Chondrocyte (in vitro differentiated cells): Measurements from ENCODE around the gene ALKBH7. TPM values are rescaled to one million over a fixed set of nuclear protein-coding genes. Genes with fewer than 3 reads are reported as not detected.
"Not testable (repeated sequence)": the region's sequence is repeated elsewhere in the genome, so short reads cannot be mapped to it uniquely, and the experiment has no call there.

Experiments
- DNase-seq: peaks from one replicate; pipeline ENCODE4 v3.0.0; 2021; ENCODE audit warnings: mixed read lengths, low spot score
- H3K27ac Mint-ChIP-seq: one replicate; pipeline ENCODE4 v1.8.0; 2021; ENCODE audit warnings: mild to moderate bottlenecking, moderate library complexity, mixed read lengths; ENCODE audit not compliant: unreplicated experiment
- H3K27me3 Mint-ChIP-seq: 2 replicates; pipeline ENCODE4 v1.8.0; 2021; ENCODE audit warnings: low read depth, mixed read lengths
- H3K36me3 Mint-ChIP-seq: 2 replicates; pipeline ENCODE4 v1.8.0; 2021; ENCODE audit warnings: low read depth, mixed read lengths
- H3K4me1 Mint-ChIP-seq: 2 replicates; pipeline ENCODE4 v1.8.0; 2021; ENCODE audit warnings: low read depth, mild to moderate bottlenecking, mixed read lengths
- H3K4me3 Mint-ChIP-seq: one replicate; pipeline ENCODE4 v1.8.0; 2021; ENCODE audit warnings: mild to moderate bottlenecking, moderate library complexity, mixed read lengths; ENCODE audit not compliant: unreplicated experiment
- H3K9me3 Mint-ChIP-seq: 2 replicates; pipeline ENCODE4 v1.8.0; 2021; ENCODE audit warnings: low read depth, mixed read lengths
- total RNA-seq: library from RNA; stranded (reverse); gene quantifications from 3 replicates; pipeline ENCODE4 v1.2.1, GENCODE V29; 2021
- TF ChIP-seq, protein P1 (sequence below): fragments of 200-600 bp; sonication (generic); IDR thresholded peaks from 2 replicates; pipeline ENCODE4 v1.5.0; 2021; ENCODE audit warnings: antibody characterized with exemption, mild to moderate bottlenecking, moderate library complexity

The ALKBH7 gene
- total RNA-seq, 1 donor from 2014 or later, result 71.7 TPM

DNA sequence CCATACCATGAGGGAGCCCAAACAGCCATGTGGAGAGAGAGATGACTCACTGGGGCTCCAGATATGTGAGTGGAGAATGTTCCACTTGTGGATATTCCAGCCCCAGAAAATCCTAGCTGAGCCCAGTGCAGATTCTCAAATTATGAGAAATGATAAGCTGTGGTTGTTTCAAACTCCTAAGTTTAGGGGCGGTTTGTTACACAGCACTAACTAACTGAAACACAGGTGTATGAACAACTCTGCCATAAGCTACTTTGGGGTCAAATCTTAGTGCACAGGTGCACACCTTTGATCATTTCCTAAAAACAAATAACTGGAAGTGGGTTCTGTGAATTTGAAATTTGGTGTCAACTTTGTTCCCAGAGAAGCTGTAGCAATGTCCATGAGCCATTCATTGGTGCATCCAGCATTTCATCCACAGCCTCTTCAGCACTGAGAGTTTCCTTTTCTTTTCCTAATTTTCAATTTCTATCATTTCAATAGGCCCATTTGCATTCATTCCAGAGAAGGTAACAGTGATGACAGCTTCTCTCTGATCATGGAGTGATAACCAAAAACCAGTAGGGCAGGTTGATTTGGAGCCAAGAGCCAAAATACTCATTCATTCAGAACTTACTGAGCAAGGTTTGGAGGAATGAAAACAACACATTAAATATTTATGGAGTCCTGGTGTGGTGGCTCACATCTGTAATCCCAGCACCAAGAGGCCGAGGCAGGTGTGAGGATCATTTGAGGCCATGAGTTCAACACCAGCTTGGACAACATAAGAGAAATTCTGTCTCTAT is 20.0 kb upstream of the ALKBH7 start:
- TF ChIP-seq, protein P1, sequence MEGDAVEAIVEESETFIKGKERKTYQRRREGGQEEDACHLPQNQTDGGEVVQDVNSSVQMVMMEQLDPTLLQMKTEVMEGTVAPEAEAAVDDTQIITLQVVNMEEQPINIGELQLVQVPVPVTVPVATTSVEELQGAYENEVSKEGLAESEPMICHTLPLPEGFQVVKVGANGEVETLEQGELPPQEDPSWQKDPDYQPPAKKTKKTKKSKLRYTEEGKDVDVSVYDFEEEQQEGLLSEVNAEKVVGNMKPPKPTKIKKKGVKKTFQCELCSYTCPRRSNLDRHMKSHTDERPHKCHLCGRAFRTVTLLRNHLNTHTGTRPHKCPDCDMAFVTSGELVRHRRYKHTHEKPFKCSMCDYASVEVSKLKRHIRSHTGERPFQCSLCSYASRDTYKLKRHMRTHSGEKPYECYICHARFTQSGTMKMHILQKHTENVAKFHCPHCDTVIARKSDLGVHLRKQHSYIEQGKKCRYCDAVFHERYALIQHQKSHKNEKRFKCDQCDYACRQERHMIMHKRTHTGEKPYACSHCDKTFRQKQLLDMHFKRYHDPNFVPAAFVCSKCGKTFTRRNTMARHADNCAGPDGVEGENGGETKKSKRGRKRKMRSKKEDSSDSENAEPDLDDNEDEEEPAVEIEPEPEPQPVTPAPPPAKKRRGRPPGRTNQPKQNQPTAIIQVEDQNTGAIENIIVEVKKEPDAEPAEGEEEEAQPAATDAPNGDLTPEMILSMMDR, result no peak
- H3K27ac Mint-ChIP-seq, result no peak overlapping the region
- H3K4me1 Mint-ChIP-seq, result no peaks in the 10 kb centered on the region
- H3K27me3 Mint-ChIP-seq, result peaks cover 3% of the 10 kb centered on the region
- H3K36me3 Mint-ChIP-seq, result no peaks in the 10 kb centered on the region
- DNase-seq, result no peak
- H3K9me3 Mint-ChIP-seq, result no peaks in the 10 kb centered on the region
- no peak overlapping the region for H3K4me3 Mint-ChIP-seq

DNA sequence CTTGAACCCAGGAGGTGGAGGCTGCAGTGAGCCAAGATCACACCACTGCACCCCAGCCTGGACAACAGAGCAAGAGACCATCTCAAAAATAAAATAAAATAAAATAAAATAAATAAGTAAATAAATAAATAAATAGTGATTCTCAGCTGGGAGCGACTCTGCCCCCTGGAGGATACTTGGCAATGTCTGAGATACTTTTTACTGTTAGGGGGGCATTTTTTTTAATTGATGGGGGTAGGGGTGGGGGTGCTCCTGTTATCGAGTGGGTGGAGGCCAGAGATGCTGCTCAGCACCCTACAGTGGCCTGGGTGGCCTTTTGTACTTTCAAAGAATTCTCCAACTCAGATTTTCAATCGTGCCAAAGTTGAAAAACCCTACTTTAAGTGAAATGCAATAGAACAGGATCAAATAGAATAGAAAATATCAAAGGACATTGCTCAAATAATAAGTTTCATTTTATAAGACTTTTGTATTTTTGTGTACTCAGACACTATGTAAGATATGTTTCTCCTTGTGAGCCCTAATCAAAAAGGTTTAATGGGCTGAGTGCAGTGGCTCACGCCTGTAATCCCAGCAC is 18.4 kb upstream of the ALKBH7 start:
- H3K9me3 Mint-ChIP-seq, result no peaks in the 10 kb centered on the region
- no peak for DNase-seq
- no peaks in the 10 kb centered on the region for H3K36me3 Mint-ChIP-seq

DNA sequence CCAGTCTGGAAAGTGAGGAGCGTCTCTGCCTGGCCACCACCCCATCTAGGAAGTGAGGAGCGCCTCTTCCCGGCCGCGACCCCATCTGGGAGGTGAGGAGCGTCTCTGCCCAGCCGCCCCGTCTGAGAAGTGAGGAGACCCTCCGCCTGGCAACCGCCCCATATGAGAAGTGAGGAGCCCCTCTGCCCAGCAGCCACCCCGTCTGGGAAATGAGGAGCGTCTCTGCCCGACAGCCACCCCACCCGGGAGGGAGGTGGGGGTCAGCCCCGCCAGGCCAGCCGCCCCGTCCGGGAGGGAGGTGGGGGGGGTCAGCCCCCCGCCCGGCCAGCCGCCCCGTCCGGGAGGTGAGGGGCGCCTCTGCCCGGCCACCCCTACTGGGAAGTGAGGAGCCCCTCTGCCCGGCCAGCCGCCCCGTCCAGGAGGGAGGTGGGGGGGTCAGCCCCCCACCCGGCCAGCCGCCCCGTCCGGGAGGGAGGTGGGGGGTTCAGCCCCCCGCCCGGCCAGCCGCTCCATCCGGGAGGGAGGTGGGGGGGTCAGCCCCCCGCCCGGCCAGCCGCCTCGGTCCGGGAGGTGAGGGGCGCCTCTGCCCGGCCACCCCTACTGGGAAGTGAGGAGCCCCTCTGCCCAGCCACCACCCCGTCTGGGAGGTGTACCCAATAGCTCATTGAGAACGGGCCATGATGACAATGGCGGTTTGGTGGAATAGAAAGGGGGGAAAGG is 17.1 kb upstream of the ALKBH7 start:
- not testable (repeated sequence) for H3K36me3 Mint-ChIP-seq, DNase-seq, H3K27me3 Mint-ChIP-seq, H3K9me3 Mint-ChIP-seq, H3K27ac Mint-ChIP-seq, H3K4me3 Mint-ChIP-seq, H3K4me1 Mint-ChIP-seq

More for the DNA sequence above, 18.4 kb upstream of the ALKBH7 start:
- Mint-ChIP-seq H3K4me1 (no peaks in the 10 kb centered on the region), H3K27ac (no peak overlapping the region), H3K4me3 (no peak overlapping the region), H3K27me3 (no peaks in the 10 kb centered on the region)
- TF ChIP-seq, protein P1, result peak; percentile 86

DNA sequence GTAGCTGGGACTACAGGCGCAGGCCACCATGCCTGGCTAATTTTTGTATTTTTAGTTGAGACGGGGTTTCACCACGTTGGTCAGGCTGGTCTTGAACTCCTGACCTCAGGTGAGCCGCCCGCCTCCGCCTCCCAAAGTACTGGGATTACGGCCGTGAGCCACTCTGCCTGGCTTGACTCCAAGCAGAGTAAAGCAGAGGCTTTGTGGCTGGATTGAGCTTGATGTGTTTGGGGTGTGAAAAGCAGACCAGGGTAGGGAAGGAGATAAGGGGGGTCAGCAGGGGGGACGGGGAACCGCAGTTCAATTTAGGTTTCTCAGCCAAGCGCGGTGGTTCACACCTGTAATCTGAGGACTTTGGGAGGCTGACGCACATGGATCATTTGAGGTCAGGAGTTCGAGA is 15.4 kb upstream of the ALKBH7 start:
- H3K27ac Mint-ChIP-seq, result no peak overlapping the region
- H3K36me3 Mint-ChIP-seq, result no peaks in the 10 kb centered on the region
- peaks cover 1% of the 10 kb centered on the region for H3K4me1 Mint-ChIP-seq
- TF ChIP-seq, protein P1, result no peak
- H3K4me3 Mint-ChIP-seq, result no peak overlapping the region
- H3K27me3 Mint-ChIP-seq, result no peaks in the 10 kb centered on the region
- DNase-seq, result no peak
- no peaks in the 10 kb centered on the region for H3K9me3 Mint-ChIP-seq

DNA sequence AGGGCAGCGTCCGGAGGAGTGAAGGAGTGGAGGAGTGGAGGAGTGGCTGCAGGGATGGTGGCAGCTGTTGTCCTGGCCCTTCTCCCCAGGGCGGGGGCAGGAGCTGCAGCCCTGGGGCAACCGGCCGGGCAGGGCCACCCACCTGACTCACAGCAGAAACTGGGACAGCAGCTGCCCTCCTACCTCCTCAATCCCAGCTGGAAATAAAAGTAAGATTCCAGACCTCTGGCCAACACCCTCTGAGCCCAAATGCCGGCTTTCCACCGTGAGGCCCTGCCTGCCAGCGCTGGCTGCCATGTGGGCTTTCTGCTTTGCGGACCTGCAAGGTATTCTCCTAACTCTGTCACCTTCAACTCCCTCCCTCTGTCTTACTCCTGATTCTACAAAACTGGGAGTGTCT is 14.6 kb upstream of the ALKBH7 start:
- no peak for DNase-seq
- H3K4me3 Mint-ChIP-seq, result no peak overlapping the region

More for the DNA sequence above, 14.6 kb upstream of the ALKBH7 start:
- no peaks in the 10 kb centered on the region for H3K36me3 Mint-ChIP-seq
- no peaks in the 10 kb centered on the region for H3K27me3 Mint-ChIP-seq
- no peaks in the 10 kb centered on the region for H3K9me3 Mint-ChIP-seq
- no peak overlapping the region for H3K27ac Mint-ChIP-seq
- TF ChIP-seq, protein P1, result no peak
- H3K4me1 Mint-ChIP-seq, result peaks cover 8% of the 10 kb centered on the region
